Measurements from ENCODE around the gene PMEPA1. TPM values are rescaled to one million over a fixed set of nuclear protein-coding genes. Genes with fewer than 3 reads are reported as not detected.

Gene PMEPA1
- total and polyA plus RNA-seq, 4 donors, result 0.61 to 1.5 (median 1.1) TPM

DNA sequence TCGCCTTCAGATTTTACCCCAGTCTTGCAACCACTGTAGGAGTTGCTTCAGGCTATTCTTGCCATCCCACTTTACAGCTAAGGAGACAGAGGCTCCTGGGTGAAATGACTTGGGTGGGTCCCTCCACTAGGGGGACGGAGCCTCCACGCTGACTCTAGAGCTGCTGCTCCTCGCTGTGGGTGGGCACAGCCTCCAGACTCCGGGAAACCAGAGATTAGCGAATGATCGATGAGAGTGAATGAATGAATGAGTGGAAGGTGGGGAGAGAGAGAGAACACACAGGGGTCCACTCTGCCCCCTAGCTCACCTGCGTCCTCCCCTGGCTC lies 100.0 kb downstream of the PMEPA1 start (continued):
- TF ChIP-seq, protein P1, sequence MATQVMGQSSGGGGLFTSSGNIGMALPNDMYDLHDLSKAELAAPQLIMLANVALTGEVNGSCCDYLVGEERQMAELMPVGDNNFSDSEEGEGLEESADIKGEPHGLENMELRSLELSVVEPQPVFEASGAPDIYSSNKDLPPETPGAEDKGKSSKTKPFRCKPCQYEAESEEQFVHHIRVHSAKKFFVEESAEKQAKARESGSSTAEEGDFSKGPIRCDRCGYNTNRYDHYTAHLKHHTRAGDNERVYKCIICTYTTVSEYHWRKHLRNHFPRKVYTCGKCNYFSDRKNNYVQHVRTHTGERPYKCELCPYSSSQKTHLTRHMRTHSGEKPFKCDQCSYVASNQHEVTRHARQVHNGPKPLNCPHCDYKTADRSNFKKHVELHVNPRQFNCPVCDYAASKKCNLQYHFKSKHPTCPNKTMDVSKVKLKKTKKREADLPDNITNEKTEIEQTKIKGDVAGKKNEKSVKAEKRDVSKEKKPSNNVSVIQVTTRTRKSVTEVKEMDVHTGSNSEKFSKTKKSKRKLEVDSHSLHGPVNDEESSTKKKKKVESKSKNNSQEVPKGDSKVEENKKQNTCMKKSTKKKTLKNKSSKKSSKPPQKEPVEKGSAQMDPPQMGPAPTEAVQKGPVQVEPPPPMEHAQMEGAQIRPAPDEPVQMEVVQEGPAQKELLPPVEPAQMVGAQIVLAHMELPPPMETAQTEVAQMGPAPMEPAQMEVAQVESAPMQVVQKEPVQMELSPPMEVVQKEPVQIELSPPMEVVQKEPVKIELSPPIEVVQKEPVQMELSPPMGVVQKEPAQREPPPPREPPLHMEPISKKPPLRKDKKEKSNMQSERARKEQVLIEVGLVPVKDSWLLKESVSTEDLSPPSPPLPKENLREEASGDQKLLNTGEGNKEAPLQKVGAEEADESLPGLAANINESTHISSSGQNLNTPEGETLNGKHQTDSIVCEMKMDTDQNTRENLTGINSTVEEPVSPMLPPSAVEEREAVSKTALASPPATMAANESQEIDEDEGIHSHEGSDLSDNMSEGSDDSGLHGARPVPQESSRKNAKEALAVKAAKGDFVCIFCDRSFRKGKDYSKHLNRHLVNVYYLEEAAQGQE (IDR thresholded peaks at IDR 0.05), result no peak
- TF ChIP-seq EGR1 (IDR thresholded peaks at IDR 0.05; ENCODE audit: low read depth in 2 of 2) (no peak), RXRA (IDR thresholded peaks at IDR 0.05) (no peak), YY1 (IDR thresholded peaks at IDR 0.05) (no peak)

- Histone ChIP-seq H3K9ac (ENCODE audit: low read depth in 1 of 2, low read length in 2 of 2) (no peak overlapping the region), H3K36me3 (ENCODE audit: control insufficient read depth in 4 of 4, insufficient read depth in 3 of 4, low read depth in 1 of 4, low read length in 3 of 4) (no peaks in the 10 kb centered on the region), H3K4me3 (ENCODE audit: low read depth in 1 of 3, low read length in 3 of 3) (no peak overlapping the region), H3K4me1 (ENCODE audit: control insufficient read depth in 4 of 4, insufficient read depth in 4 of 4, low read length in 3 of 4) (no peaks in the 10 kb centered on the region), H3K9me3 (ENCODE audit: control insufficient read depth in 4 of 4, low read length in 3 of 4) (no peaks in the 10 kb centered on the region), H3K27me3 (ENCODE audit: control insufficient read depth in 4 of 4, insufficient read depth in 4 of 4, low read length in 3 of 4) (no peaks in the 10 kb centered on the region), H3K27ac (ENCODE audit: low read depth in 1 of 2, low read length in 2 of 2) (no peak overlapping the region)
- TF ChIP-seq TAF1 (conservative IDR thresholded peaks at IDR 0.05) (no peak), CTCF (IDR thresholded peaks at IDR 0.05; ENCODE audit: low read depth, low read length, missing input control) (no peak), NR2F2 (IDR thresholded peaks at IDR 0.05) (no peak), GABPA (IDR thresholded peaks at IDR 0.05 in 1 of 2, conservative IDR thresholded peaks at IDR 0.05 in 1 of 2) (no peak), FOXA1 (IDR thresholded peaks at IDR 0.05) (no peak), EGR1 (IDR thresholded peaks at IDR 0.05; ENCODE audit: low read depth in 2 of 2) (no peak), HNF4G (IDR thresholded peaks at IDR 0.05) (no peak), SP1 (IDR thresholded peaks at IDR 0.05) (no peak), RXRA (IDR thresholded peaks at IDR 0.05) (no peak)
- TF ChIP-seq, protein P1 (IDR thresholded peaks at IDR 0.05), result no peak
- TF ChIP-seq, protein P2, sequence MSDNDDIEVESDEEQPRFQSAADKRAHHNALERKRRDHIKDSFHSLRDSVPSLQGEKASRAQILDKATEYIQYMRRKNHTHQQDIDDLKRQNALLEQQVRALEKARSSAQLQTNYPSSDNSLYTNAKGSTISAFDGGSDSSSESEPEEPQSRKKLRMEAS (IDR thresholded peaks at IDR 0.05), result no peak
- no peak for DNase-seq (ENCODE audit: low spot score)
- WGBS, result 71% methylated on average over 16 of the region's 16 CpGs
Measured at GRCh38 chr20:57609086-57609841, 100.6 kb downstream of the PMEPA1 start.
